SK-N-SH (cell line): Measurements from ENCODE around the gene UBE2E2. TPM values are rescaled to one million over a fixed set of nuclear protein-coding genes. Genes with fewer than 3 reads are reported as not detected.

Experiments used
- CTCF ChIA-PET: fragments of 300-600, 350-600 bp; formaldehyde crosslinking; extraction: SDS; loops from one replicate; lab custom pipeline; 2021; lab: Yijun Ruan, JAX
- POLR2A ChIA-PET: fragments of 350-600 bp; sonication (Branson Sonifier 250); formaldehyde crosslinking; extraction: SDS; loops from one replicate; lab custom pipeline; 2020; ENCODE audit warnings: antibody characterized with exemption, inconsistent platforms; lab: Yijun Ruan, JAX
- DNase-seq: peaks from one replicate; pipeline ENCODE4 v3.0.0; 2012
- H2AFZ ChIP-seq: fragments of 200-600 bp; sonication (generic); 2 replicates; pipeline ENCODE4 v1.8.1; 2016; ENCODE audit warnings: antibody characterized with exemption, mild to moderate bottlenecking, low read depth
- H3F3A ChIP-seq: fragments of 200-600 bp; sonication (generic); replicated peaks from 2 replicates; pipeline ENCODE3; 2016; ENCODE audit warnings: antibody characterized with exemption, mild to moderate bottlenecking; ENCODE audit not compliant: insufficient read depth
- H3K27ac ChIP-seq, 2 experiments: fragments of 200-500 bp in 1 of 2; fragments of 200-600 bp in 1 of 2; sonication (Bioruptor generic) in 1 of 2; sonication (generic), shearing (Covaris generic) in 1 of 2; 2 replicates each; pipeline versions ENCODE4 v1.5.1 to v1.6.1; 2014 to 2016; ENCODE audit warnings: low read depth in 2 of 2, inconsistent platforms in 1 of 2, low read length in 1 of 2, mild to moderate bottlenecking in 1 of 2, mixed read lengths in 1 of 2
- H3K27me3 ChIP-seq: fragments of 200-600 bp; sonication (generic), shearing (Covaris generic); 2 replicates; pipeline ENCODE4 v1.6.1; 2016; ENCODE audit warnings: mixed run types; ENCODE audit not compliant: insufficient read depth
- H3K36me3 ChIP-seq, 2 experiments: fragments of 200-500 bp in 1 of 2; fragments of 200-600 bp in 1 of 2; sonication (Bioruptor generic) in 1 of 2; sonication (generic) in 1 of 2; replicated peaks in 1 of 2; 2 replicates each; pipeline versions ENCODE3 to v1.5.1; 2014 to 2016; ENCODE audit warnings: low read length in 1 of 2, mild to moderate bottlenecking in 1 of 2; ENCODE audit not compliant: insufficient read depth in 2 of 2, control insufficient read depth in 1 of 2
- H3K4me1 ChIP-seq, 2 experiments: fragments of 200-500 bp in 1 of 2; fragments of 200-600 bp in 1 of 2; sonication (Bioruptor generic) in 1 of 2; sonication (generic), shearing (Covaris generic) in 1 of 2; 2 replicates each; pipeline versions ENCODE4 v1.5.1 to v1.6.1; 2014 to 2016; ENCODE audit warnings: low read depth in 1 of 2, low read length in 1 of 2, mixed run types in 1 of 2; ENCODE audit not compliant: insufficient read depth in 2 of 2, control insufficient read depth in 1 of 2
- H3K4me2 ChIP-seq: fragments of 200-600 bp; sonication (generic), shearing (Covaris generic); 2 replicates; pipeline ENCODE4 v1.6.1; 2017; ENCODE audit warnings: mixed run types
- H3K4me3 ChIP-seq, 2 experiments: fragments of 200-500 bp in 1 of 2; fragments of 200-600 bp in 1 of 2; sonication (Bioruptor generic) in 1 of 2; sonication (generic), shearing (Covaris generic) in 1 of 2; 2 replicates each; pipeline versions ENCODE4 v1.5.1 to v1.8.1; 2014 to 2016; ENCODE audit warnings: low read depth in 2 of 2, inconsistent platforms in 1 of 2, low read length in 1 of 2, mild to moderate bottlenecking in 1 of 2, mixed read lengths in 1 of 2, moderate library complexity in 1 of 2
- H3K79me2 ChIP-seq: fragments of 200-600 bp; sonication (generic); 2 replicates; pipeline ENCODE4 v1.8.1; 2017; ENCODE audit warnings: mild to moderate bottlenecking; ENCODE audit not compliant: insufficient read depth
- H3K9ac ChIP-seq: fragments of 200-600 bp; sonication (generic); 2 replicates; pipeline ENCODE4 v1.6.1; 2017; ENCODE audit warnings: mixed run types
- H3K9me2 ChIP-seq: fragments of 200-600 bp; sonication (generic); 2 replicates; pipeline ENCODE4 v1.6.1; 2017; ENCODE audit warnings: mixed run types
- H3K9me3 ChIP-seq: fragments of 200-600 bp; sonication (generic); 2 replicates; pipeline ENCODE4 v1.6.1; 2017; ENCODE audit warnings: mixed run types, mild to moderate bottlenecking, moderate library complexity
- H4K20me1 ChIP-seq: fragments of 200-600 bp; sonication (generic); 2 replicates; pipeline ENCODE4 v1.6.1; 2017; ENCODE audit warnings: mild to moderate bottlenecking, mixed run types; ENCODE audit not compliant: insufficient read depth
- IRF3 ChIP-seq: fragments of 150-350 bp; IDR thresholded peaks from 2 replicates; pipeline ENCODE4 v1.6.1; 2016; ENCODE audit warnings: mild to moderate bottlenecking, low read depth, low read length
- JUND ChIP-seq: IDR thresholded peaks from 2 replicates; pipeline ENCODE4 v1.4.0; 2012
- MAX ChIP-seq: IDR thresholded peaks from 2 replicates; pipeline ENCODE4 v1.4.0; 2012; ENCODE audit warnings: low read depth
- NFIC ChIP-seq: IDR thresholded peaks from 2 replicates; pipeline ENCODE4 v1.4.0; 2012; ENCODE audit warnings: borderline replicate concordance
- POLR2AphosphoS5 ChIP-seq: IDR thresholded peaks from 2 replicates; pipeline ENCODE4 v1.6.1; 2012; ENCODE audit warnings: low read depth, low read length
- RAD21 ChIP-seq: IDR thresholded peaks from 2 replicates; pipeline ENCODE4 v1.6.1; 2012; ENCODE audit warnings: mild to moderate bottlenecking, low read length
- RFX5 ChIP-seq: IDR thresholded peaks from 2 replicates; pipeline ENCODE4 v1.6.1; 2012; ENCODE audit warnings: mild to moderate bottlenecking, improper control_type of control experiment, low read length
- TEAD4 ChIP-seq: IDR thresholded peaks from 2 replicates; pipeline ENCODE4 v1.4.0; 2012; ENCODE audit warnings: mild to moderate bottlenecking, borderline replicate concordance; ENCODE audit not compliant: insufficient read depth
- YY1 ChIP-seq: IDR thresholded peaks from 2 replicates; pipeline ENCODE4 v1.4.0; 2012; ENCODE audit warnings: low read depth, mild to moderate bottlenecking
- ZBTB33 ChIP-seq: IDR thresholded peaks from 2 replicates; pipeline ENCODE4 v1.4.0; 2012; ENCODE audit warnings: low read depth, borderline replicate concordance
- WGBS: methylation state at CpG from one replicate; pipeline ENCODE4 v1.1.6; 2017; ENCODE audit warnings: low lambda C conversion rate; 5-methylcytosine and 5-hydroxymethylcytosine counted together
- polyA plus RNA-seq, 3 experiments: library from polyadenylated mRNA; depleted of rRNA; stranded (reverse); fragments of >200 nt; gene quantifications; 2 replicates each; pipeline ENCODE4 v1.2.3, GENCODE V29; 2012

Gene UBE2E2
- polyA plus RNA-seq, 1 of the 3 experiments (the other 2 are of a cell fraction) = 46.4 TPM

GRCh38 chr3:23213813-23214212 is 10.7 kb downstream of the UBE2E2 start:
- Histone ChIP-seq H3K79me2 (peaks cover 35% of the 10 kb centered on the region), H4K20me1 (peaks cover 1% of the 10 kb centered on the region; the same call in 1 of the 2 replicates), H3K4me1 (peaks cover 0 to 8% of the 10 kb centered on the region in 2 experiments; a peak in 2 of 4 replicates), H3K27me3 (no peaks in the 10 kb centered on the region), H2AFZ (no peak overlapping the region), H3K4me2 (no peak overlapping the region), H3K36me3 (no peaks in the 10 kb centered on the region), H3K27ac (no peak overlapping the region), H3K9ac (no peak overlapping the region), H3K9me2 (no peaks in the 10 kb centered on the region), H3F3A (peaks cover 9% of the 10 kb centered on the region), H3K4me3 (no peak overlapping the region), H3K9me3 (no peaks in the 10 kb centered on the region)
- 87% methylated on average over 2 of the region's 2 CpGs for WGBS
- ChIA-PET POLR2A (no interaction called here), CTCF (no interaction called here)
- DNase-seq = no peak
- no peak for TF ChIP-seq YY1
- TF ChIP-seq MAX = no peak
- TF ChIP-seq ZBTB33 = no peak

- no peak for DNase-seq
- H3K4me3 ChIP-seq = no peak overlapping the region
- H3K4me2 ChIP-seq = no peak overlapping the region
- H2AFZ ChIP-seq = no peak overlapping the region
- ChIA-PET POLR2A (no interaction called here), CTCF (no interaction called here)
- H3K79me2 ChIP-seq = peaks cover 64% of the 10 kb centered on the region
- WGBS = 82% methylated on average over 5 of the region's 5 CpGs
- peak overlapping the region in 1 of 2 experiments; percentile 14; a peak in 1 of 4 replicates for H3K27ac ChIP-seq
- H3K9me3 ChIP-seq = no peaks in the 10 kb centered on the region
- peaks cover 17% of the 10 kb centered on the region for H4K20me1 ChIP-seq
- no peaks in the 10 kb centered on the region for H3K36me3 ChIP-seq
- H3K9ac ChIP-seq = no peak overlapping the region
- H3F3A ChIP-seq = peaks cover 9% of the 10 kb centered on the region
- no peaks in the 10 kb centered on the region for H3K9me2 ChIP-seq
- H3K4me1 ChIP-seq = peaks cover 0 to 13% of the 10 kb centered on the region in 2 experiments; a peak in 2 of 4 replicates
- no peak for TF ChIP-seq RFX5
- TF ChIP-seq POLR2AphosphoS5 = no peak
- TF ChIP-seq NFIC = peak; percentile 41; the same call in 1 of the 2 replicates
- TF ChIP-seq IRF3 = no peak
- no peak for TF ChIP-seq TEAD4
- no peak for TF ChIP-seq JUND
- no peak for TF ChIP-seq RAD21
- H3K27me3 ChIP-seq = no peaks in the 10 kb centered on the region
These were observed 14.9 kb downstream of the UBE2E2 start for GRCh38 chr3:23217872-23218554.
